BE2C (cell line): ENCODE measurements around the gene AP2A2.

Experiments
- DNase-seq: peaks from one replicate; pipeline ENCODE4 v3.0.0-alpha.2; 2020
- H3K27me3 ChIP-seq: fragments of 250-450 bp; sonication (Bioruptor Pico); 2 replicates; pipeline ENCODE4 v1.5.1; 2020; ENCODE audit warnings: mild to moderate bottlenecking
- H3K36me3 ChIP-seq: fragments of 250-450 bp; sonication (Bioruptor Pico); 2 replicates; pipeline ENCODE4 v1.5.1; 2020; ENCODE audit warnings: mild to moderate bottlenecking
- H3K4me1 ChIP-seq: fragments of 250-450 bp; sonication (Bioruptor Pico); 2 replicates; pipeline ENCODE4 v1.5.1; 2020
- H3K4me3 ChIP-seq: 2 replicates; pipeline ENCODE4 v1.5.1; 2011; ENCODE audit warnings: low read depth, low read length
- H3K9me3 ChIP-seq: fragments of 250-450 bp; sonication (Bioruptor Pico); 2 replicates; pipeline ENCODE4 v1.5.1; 2020
- CTCF ChIP-seq: IDR thresholded peaks from 2 replicates; pipeline ENCODE4 v1.5.1; 2012; ENCODE audit warnings: mild to moderate bottlenecking, low read depth, low read length

The AP2A2 gene

GRCh38 chr11:884578-885070, 41.0 kb upstream of the AP2A2 start:
- H3K9me3 ChIP-seq, result no peaks in the 10 kb centered on the region
- no peak overlapping the region for H3K4me3 ChIP-seq
- no peak for DNase-seq
- no peaks in the 10 kb centered on the region for H3K4me1 ChIP-seq
- no peaks in the 10 kb centered on the region for H3K27me3 ChIP-seq
- TF ChIP-seq CTCF, result no peak
- peaks cover 3% of the 10 kb centered on the region; the same call in 1 of the 2 replicates for H3K36me3 ChIP-seq

GRCh38 chr11:886568-886967, 39.1 kb upstream of the AP2A2 start:
- H3K4me3 ChIP-seq, result no peak overlapping the region
- H3K4me1 ChIP-seq, result peaks cover 11% of the 10 kb centered on the region
- no peak for DNase-seq
- no peak for TF ChIP-seq CTCF
- no peaks in the 10 kb centered on the region for H3K9me3 ChIP-seq
- no peaks in the 10 kb centered on the region for H3K27me3 ChIP-seq
- peaks cover 3% of the 10 kb centered on the region; the same call in 1 of the 2 replicates for H3K36me3 ChIP-seq

- peaks cover 11% of the 10 kb centered on the region for H3K4me1 ChIP-seq
- TF ChIP-seq CTCF, result no peak
- H3K9me3 ChIP-seq, result no peaks in the 10 kb centered on the region
- no peak overlapping the region for H3K4me3 ChIP-seq
- DNase-seq, result no peak
- H3K27me3 ChIP-seq, result no peaks in the 10 kb centered on the region
- H3K36me3 ChIP-seq, result peaks cover 3% of the 10 kb centered on the region; the same call in 1 of the 2 replicates
Measured at GRCh38 chr11:887589-887988, 38.1 kb upstream of the AP2A2 start.

GRCh38 chr11:888310-889212, 37.1 kb upstream of the AP2A2 start:
- Histone ChIP-seq H3K4me3 (no peak overlapping the region), H3K9me3 (no peaks in the 10 kb centered on the region), H3K36me3 (peaks cover 3% of the 10 kb centered on the region; the same call in 1 of the 2 replicates)

GRCh38 chr11:889257-889656, 36.4 kb upstream of the AP2A2 start:
- Histone ChIP-seq H3K4me3 (no peak overlapping the region), H3K9me3 (no peaks in the 10 kb centered on the region), H3K36me3 (peaks cover 3% of the 10 kb centered on the region; the same call in 1 of the 2 replicates), H3K27me3 (no peaks in the 10 kb centered on the region), H3K4me1 (peaks cover 11% of the 10 kb centered on the region)
- no peak for DNase-seq
- TF ChIP-seq CTCF, result no peak

More at GRCh38 chr11:888310-889212, 37.1 kb upstream of the AP2A2 start:
- Histone ChIP-seq H3K27me3 (no peaks in the 10 kb centered on the region), H3K4me1 (peaks cover 11% of the 10 kb centered on the region)
- DNase-seq, result no peak
- no peak for TF ChIP-seq CTCF
